GM23248 (cell line): ENCODE measurements around the gene NHLRC4. TPM values are rescaled to one million over a fixed set of nuclear protein-coding genes. Genes with fewer than 3 reads are reported as not detected.

Experiments
- DNase-seq: peaks from one replicate; pipeline ENCODE4 v3.0.0-alpha.2; 2015
- H2AFZ ChIP-seq: fragments of 200-600 bp; sonication (generic); 2 replicates; pipeline ENCODE4 v1.6.1; 2016; ENCODE audit warnings: antibody characterized with exemption
- H3F3A ChIP-seq: fragments of 200-600 bp; sonication (generic); 2 replicates; pipeline ENCODE4 v1.6.1; 2016; ENCODE audit warnings: mild to moderate bottlenecking, antibody characterized with exemption, mixed run types; ENCODE audit not compliant: insufficient read depth
- H3K27ac ChIP-seq: fragments of 200-600 bp; sonication (generic); 2 replicates; pipeline ENCODE4 v1.5.1; 2016; ENCODE audit warnings: mild to moderate bottlenecking
- H3K27me3 ChIP-seq: fragments of 200-600 bp; sonication (generic); replicated peaks from 2 replicates; pipeline ENCODE4 v1.6.1; 2016; ENCODE audit warnings: mild to moderate bottlenecking; ENCODE audit not compliant: insufficient read depth
- H3K36me3 ChIP-seq: fragments of 200-600 bp; sonication (generic); 2 replicates; pipeline ENCODE4 v1.6.1; 2016; ENCODE audit warnings: low read depth, mild to moderate bottlenecking
- H3K4me1 ChIP-seq: fragments of 200-600 bp; sonication (generic); 2 replicates; pipeline ENCODE4 v1.6.1; 2016; ENCODE audit warnings: mild to moderate bottlenecking; ENCODE audit not compliant: insufficient read depth
- H3K4me2 ChIP-seq: fragments of 200-600 bp; sonication (generic); one replicate; pipeline ENCODE4 v1.6.1; 2016; ENCODE audit warnings: mild to moderate bottlenecking; ENCODE audit not compliant: unreplicated experiment
- H3K4me3 ChIP-seq: fragments of 200-600 bp; sonication (generic); 2 replicates; pipeline ENCODE4 v1.5.1; 2016; ENCODE audit warnings: mild to moderate bottlenecking
- H3K79me2 ChIP-seq: fragments of 200-600 bp; sonication (generic); 2 replicates; pipeline ENCODE4 v1.6.1; 2016; ENCODE audit warnings: mild to moderate bottlenecking; ENCODE audit not compliant: insufficient read depth
- H3K9ac ChIP-seq: fragments of 200-600 bp; sonication (generic); 2 replicates; pipeline ENCODE4 v1.6.1; 2016; ENCODE audit warnings: mild to moderate bottlenecking
- H3K9me2 ChIP-seq: fragments of 200-600 bp; sonication (generic); 2 replicates; pipeline ENCODE4 v1.6.1; 2016; ENCODE audit warnings: mixed run types, mild to moderate bottlenecking, moderate library complexity; ENCODE audit not compliant: insufficient read depth
- H3K9me3 ChIP-seq: fragments of 200-600 bp; sonication (generic); one replicate; pipeline ENCODE4 v1.6.1; 2017; ENCODE audit warnings: low read depth
- H4K20me1 ChIP-seq: fragments of 200-600 bp; sonication (generic); 2 replicates; pipeline ENCODE4 v1.6.0; 2016; ENCODE audit not compliant: insufficient read depth
- EZH2 ChIP-seq: fragments of 200-600 bp; sonication (generic); IDR thresholded peaks from 2 replicates; pipeline ENCODE4 v1.6.1; 2018; ENCODE audit warnings: antibody characterized with exemption, mild to moderate bottlenecking; ENCODE audit not compliant: insufficient read depth, poor library complexity, severe bottlenecking
- EZH2phosphoT487 ChIP-seq: fragments of 200-600 bp; sonication (generic); IDR thresholded peaks from 2 replicates; pipeline ENCODE4 v1.6.1; 2018; ENCODE audit warnings: antibody characterized with exemption, moderate library complexity, mild to moderate bottlenecking, low read depth; ENCODE audit not compliant: insufficient read depth
- WGBS, 2 experiments: methylation state at CpG; one replicate each; pipeline ENCODE4 v1.1.6; 2015 to 2017; ENCODE audit warnings: low lambda C conversion rate in 2 of 2, low coverage in 1 of 2; ENCODE audit errors: missing lambda C conversion rate in 2 of 2; 5-methylcytosine and 5-hydroxymethylcytosine counted together
- in situ Hi-C: fragments of 300-500 bp; cut with MboI; formaldehyde crosslinking; loops from 2 replicates; pipeline ENCODE4 v1.15.0; 2020
- polyA plus RNA-seq: library from polyadenylated mRNA; unstranded; fragments of >200 nt; fragmentation: Nextera tagmentation; extraction: Ambion mirVana; gene quantifications from 2 replicates; pipeline ENCODE4 v1.2.1, GENCODE V29; 2016
- total RNA-seq: library from RNA; depleted of rRNA; stranded (reverse); fragments of >200 nt; shearing (Covaris generic); gene quantifications from 2 replicates; pipeline ENCODE4 v1.2.3, GENCODE V29; 2014

NHLRC4 gene
- total and polyA plus RNA-seq, 2 experiments from 2014 or later = 0.11 to 0.20 TPM

GRCh38 chr16:603933-604332, 37.1 kb downstream of the NHLRC4 start:
- no peak for TF ChIP-seq EZH2
- TF ChIP-seq EZH2phosphoT487 = no peak
- Histone ChIP-seq H3K4me2 (no peak overlapping the region), H3K4me3 (no peak overlapping the region), H3K9me2 (no peaks in the 10 kb centered on the region), H3K36me3 (no peaks in the 10 kb centered on the region), H3K27ac (no peak overlapping the region), H2AFZ (no peak overlapping the region), H4K20me1 (no peaks in the 10 kb centered on the region), H3F3A (no peaks in the 10 kb centered on the region), H3K4me1 (no peaks in the 10 kb centered on the region), H3K79me2 (peaks cover 68% of the 10 kb centered on the region), H3K27me3 (no peaks in the 10 kb centered on the region), H3K9me3 (no peaks in the 10 kb centered on the region), H3K9ac (no peak overlapping the region)
- no peak for DNase-seq
- in situ Hi-C loops = no loop called here
- WGBS, 2 experiments = 76 to 78% methylated on average over 5 of the region's 5 CpGs

- Histone ChIP-seq H3K4me3 (no peak overlapping the region), H3K4me1 (no peaks in the 10 kb centered on the region), H3K9me3 (no peaks in the 10 kb centered on the region), H3K27me3 (no peaks in the 10 kb centered on the region), H3K36me3 (no peaks in the 10 kb centered on the region), H3K9ac (no peak overlapping the region), H3K79me2 (peaks cover 60% of the 10 kb centered on the region), H4K20me1 (no peaks in the 10 kb centered on the region), H3K27ac (no peak overlapping the region), H3F3A (no peaks in the 10 kb centered on the region), H3K9me2 (no peaks in the 10 kb centered on the region), H2AFZ (no peak overlapping the region), H3K4me2 (no peak overlapping the region)
- in situ Hi-C loops = no loop called here
- TF ChIP-seq EZH2 = no peak
- TF ChIP-seq EZH2phosphoT487 = no peak
- 93 to 94% methylated on average over 22 of the region's 22 CpGs for WGBS, 2 experiments
- no peak for DNase-seq
These were observed 40.0 kb downstream of the NHLRC4 start for GRCh38 chr16:606656-607307.

- Histone ChIP-seq H3K4me2 (no peak overlapping the region), H3K4me1 (no peaks in the 10 kb centered on the region), H3K9me3 (no peaks in the 10 kb centered on the region), H4K20me1 (no peaks in the 10 kb centered on the region), H3F3A (no peaks in the 10 kb centered on the region), H2AFZ (no peak overlapping the region), H3K27ac (no peak overlapping the region), H3K9ac (no peak overlapping the region), H3K79me2 (peaks cover 48% of the 10 kb centered on the region), H3K36me3 (no peaks in the 10 kb centered on the region), H3K27me3 (no peaks in the 10 kb centered on the region), H3K9me2 (no peaks in the 10 kb centered on the region), H3K4me3 (no peak overlapping the region)
- WGBS, 2 experiments = 78 to 80% methylated on average over 10 of the region's 10 CpGs
- no peak for DNase-seq
- no peak for TF ChIP-seq EZH2phosphoT487
- no peak for TF ChIP-seq EZH2
- in situ Hi-C loops = no loop called here
These were observed 41.2 kb downstream of the NHLRC4 start for GRCh38 chr16:608019-608418.

DNA sequence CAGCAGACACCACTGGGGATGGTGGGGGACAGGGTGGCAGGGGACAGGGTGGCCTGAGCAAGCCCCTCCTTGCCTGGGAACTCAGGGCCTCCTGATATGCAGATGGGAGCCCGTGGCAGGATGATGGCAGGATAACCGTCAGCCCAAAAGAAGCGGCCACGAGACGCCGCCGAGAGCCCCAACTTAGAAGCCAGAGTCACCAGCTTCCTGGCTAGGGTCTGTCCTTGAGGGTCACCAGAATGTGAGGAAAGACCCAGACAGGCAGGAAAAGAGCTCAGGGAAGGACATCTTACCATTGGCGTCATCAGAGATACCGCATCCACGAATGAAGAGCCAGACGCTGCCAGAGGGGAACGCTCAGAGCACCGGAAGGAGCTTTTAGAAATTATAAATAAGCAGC, 42.5 kb downstream of the NHLRC4 start:
- Histone ChIP-seq H3F3A (no peaks in the 10 kb centered on the region), H3K27me3 (no peaks in the 10 kb centered on the region), H3K9ac (no peak overlapping the region), H3K4me3 (no peak overlapping the region), H3K4me1 (no peaks in the 10 kb centered on the region), H3K9me3 (no peaks in the 10 kb centered on the region), H3K27ac (no peak overlapping the region), H4K20me1 (no peaks in the 10 kb centered on the region), H2AFZ (no peak overlapping the region), H3K36me3 (no peaks in the 10 kb centered on the region), H3K9me2 (no peaks in the 10 kb centered on the region), H3K79me2 (peaks cover 35% of the 10 kb centered on the region), H3K4me2 (no peak overlapping the region)
- DNase-seq = no peak
- in situ Hi-C loops = no loop called here
- TF ChIP-seq EZH2 (no peak), EZH2phosphoT487 (no peak)
- WGBS, 2 experiments = 93 to 95% methylated on average over 11 to 13 of the region's 13 CpGs

DNA sequence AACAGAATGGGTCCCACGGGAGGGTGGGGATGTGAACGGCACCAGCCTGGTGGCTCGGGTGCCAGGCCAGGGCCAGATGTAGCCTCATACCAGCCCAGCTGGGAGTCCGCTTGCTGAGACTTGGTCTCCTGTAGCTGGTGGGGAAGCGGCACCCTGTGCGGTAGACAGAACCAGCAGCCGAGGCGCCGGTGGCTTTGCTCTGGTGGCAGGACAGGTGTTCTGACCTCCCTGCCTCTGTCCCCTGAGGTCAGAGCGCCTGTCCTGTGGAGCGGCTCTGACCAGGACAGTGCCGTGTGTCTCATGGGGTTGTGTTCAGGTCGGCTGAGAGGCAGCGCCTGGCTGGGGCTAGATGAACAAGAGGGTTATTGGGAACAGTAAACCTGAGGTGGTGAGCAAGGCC, 43.2 kb downstream of the NHLRC4 start:
- Histone ChIP-seq H3K4me2 (no peak overlapping the region), H3K27me3 (no peaks in the 10 kb centered on the region), H4K20me1 (no peaks in the 10 kb centered on the region), H2AFZ (no peak overlapping the region), H3K9ac (no peak overlapping the region), H3K4me3 (no peak overlapping the region), H3F3A (no peaks in the 10 kb centered on the region), H3K4me1 (no peaks in the 10 kb centered on the region), H3K36me3 (no peaks in the 10 kb centered on the region), H3K79me2 (peaks cover 32% of the 10 kb centered on the region), H3K9me2 (no peaks in the 10 kb centered on the region), H3K9me3 (no peaks in the 10 kb centered on the region), H3K27ac (no peak overlapping the region)
- TF ChIP-seq EZH2phosphoT487 = no peak
- no peak for TF ChIP-seq EZH2
- WGBS, 2 experiments = 84 to 89% methylated on average over 12 to 13 of the region's 14 CpGs
- no peak for DNase-seq
- in situ Hi-C loops = no loop called here
